Stimulated activated CD4-positive, alpha-beta T cell treated with anti-CD3 and anti-CD28 coated beads, Interleukin-4, amount 100 ng/mL, for 48 hours (primary cell): ENCODE data around the gene MYL5.
"Not testable (repeated sequence)": the region's sequence is repeated elsewhere in the genome, so short reads cannot be mapped to it uniquely, and the experiment has no call there.

Experiments used
- DNase-seq, 2 donors: peaks; one replicate each; pipeline ENCODE4 v3.0.0-alpha.2; 2020; ENCODE audit warnings: low read depth in 2 of 2

The MYL5 gene

GRCh38 chr4:674172-675035, at the start of gene MYL5, which contains the start of gene ATP5ME:
TSS of gene MYL5 (plus strand) at chr4:674542. CDS start at chr4:678027, 3,485 bp downstream.
TSS of gene ATP5ME (minus strand) at chr4:674276. CDS start at chr4:674247, 29 bp downstream.
- peak; percentile 94 to 95 for DNase-seq

GRCh38 chr4:624705-625590, 49.4 kb upstream of the MYL5 start, which contains the start of gene PDE6B:
TSS of gene PDE6B (plus strand) at chr4:625573. CDS start at chr4:625627, 54 bp downstream.
- DNase-seq, result no peak

GRCh38 chr4:625631-626161, 48.6 kb upstream of the MYL5 start:
- DNase-seq, result no peak

- no peak for DNase-seq
Measured at GRCh38 chr4:626201-627091, 47.9 kb upstream of the MYL5 start.

- no peak for DNase-seq
Measured at GRCh38 chr4:627347-628125, 46.8 kb upstream of the MYL5 start.

GRCh38 chr4:628311-628741, 46.0 kb upstream of the MYL5 start:
- no peak for DNase-seq

GRCh38 chr4:628821-629635, 45.3 kb upstream of the MYL5 start:
- no peak for DNase-seq

- DNase-seq, result no peak
Measured at GRCh38 chr4:629636-629914, 44.8 kb upstream of the MYL5 start.

- DNase-seq, result no peak
Measured at GRCh38 chr4:629915-630641, 44.3 kb upstream of the MYL5 start.

GRCh38 chr4:630656-631055, 43.7 kb upstream of the MYL5 start:
- no peak for DNase-seq

- DNase-seq, result no peak
Measured at GRCh38 chr4:632196-632790, 42.0 kb upstream of the MYL5 start.

GRCh38 chr4:632926-633325, 41.4 kb upstream of the MYL5 start:
- no peak for DNase-seq

- no peak for DNase-seq
Measured at GRCh38 chr4:633406-633805, 40.9 kb upstream of the MYL5 start.

GRCh38 chr4:633976-634598, 40.3 kb upstream of the MYL5 start:
- DNase-seq, result no peak

- no peak for DNase-seq
Measured at GRCh38 chr4:634599-634985, 39.8 kb upstream of the MYL5 start.

- not testable (repeated sequence) for DNase-seq
Measured at GRCh38 chr4:635066-635835, 39.1 kb upstream of the MYL5 start.

GRCh38 chr4:635851-636627, 38.3 kb upstream of the MYL5 start:
- DNase-seq, result no peak
